ENCODE results near the gene FBXO24. TPM values are rescaled to one million over a fixed set of nuclear protein-coding genes. Genes with fewer than 3 reads are reported as not detected.

Gene FBXO24
- total and polyA plus RNA-seq, 9 of the 15 experiments (the other 6 are each of a cell fraction or from before 2014, with no cell fraction given) = 0.17 to 0.95 (median 0.50) TPM

- 0 out of 2 replicates have a peak, but pooled peaks have one; percentile 13 for TF ChIP-seq ESRRA (IDR thresholded peaks at IDR 0.05; ENCODE audit: borderline replicate concordance, low read depth)
- no peak; the same call in 1 of the 2 replicates for TF ChIP-seq CBX1 (IDR thresholded peaks at IDR 0.05; ENCODE audit: low read depth)
- TF ChIP-seq SOX6 (IDR thresholded peaks at IDR 0.05) = 0 out of 2 replicates have a peak, but pooled peaks have one; percentile 10
- TF ChIP-seq ZNF512 (tag; IDR thresholded peaks at IDR 0.05) = no peak
- TF ChIP-seq CTCF (IDR thresholded peaks at IDR 0.05 in 2 of 3, conservative IDR thresholded peaks at IDR 0.05 in 1 of 3; ENCODE audit: insufficient read depth in 2 of 3, low read depth in 1 of 3, low read length in 3 of 3) = peak in 1 of 3 experiments; percentile 1; a peak in 1 of 6 replicates
- no peak for TF ChIP-seq POLR3G (IDR thresholded peaks at IDR 0.05; ENCODE audit: extremely low read depth, insufficient read length, insufficient replicate concordance)
- peak; percentile 38 to 80 for TF ChIP-seq MLLT1 (IDR thresholded peaks at IDR 0.05)
- TF ChIP-seq, protein P1, sequence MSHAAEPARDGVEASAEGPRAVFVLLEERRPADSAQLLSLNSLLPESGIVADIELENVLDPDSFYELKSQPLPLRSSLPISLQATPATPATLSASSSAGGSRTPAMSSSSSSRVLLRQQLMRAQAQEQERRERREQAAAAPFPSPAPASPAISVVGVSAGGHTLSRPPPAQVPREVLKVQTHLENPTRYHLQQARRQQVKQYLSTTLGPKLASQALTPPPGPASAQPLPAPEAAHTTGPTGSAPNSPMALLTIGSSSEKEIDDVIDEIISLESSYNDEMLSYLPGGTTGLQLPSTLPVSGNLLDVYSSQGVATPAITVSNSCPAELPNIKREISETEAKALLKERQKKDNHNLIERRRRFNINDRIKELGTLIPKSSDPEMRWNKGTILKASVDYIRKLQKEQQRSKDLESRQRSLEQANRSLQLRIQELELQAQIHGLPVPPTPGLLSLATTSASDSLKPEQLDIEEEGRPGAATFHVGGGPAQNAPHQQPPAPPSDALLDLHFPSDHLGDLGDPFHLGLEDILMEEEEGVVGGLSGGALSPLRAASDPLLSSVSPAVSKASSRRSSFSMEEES (CRISPR knock-in tag; IDR thresholded peaks at IDR 0.05) = no peak
- TF ChIP-seq ZNF316 (IDR thresholded peaks at IDR 0.05) = no peak
- TF ChIP-seq, protein P2, sequence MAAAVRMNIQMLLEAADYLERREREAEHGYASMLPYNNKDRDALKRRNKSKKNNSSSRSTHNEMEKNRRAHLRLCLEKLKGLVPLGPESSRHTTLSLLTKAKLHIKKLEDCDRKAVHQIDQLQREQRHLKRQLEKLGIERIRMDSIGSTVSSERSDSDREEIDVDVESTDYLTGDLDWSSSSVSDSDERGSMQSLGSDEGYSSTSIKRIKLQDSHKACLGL (CRISPR knock-in tag; IDR thresholded peaks at IDR 0.05; ENCODE audit: borderline replicate concordance, poor library complexity, severe bottlenecking) = peak; percentile 79
- no peak for TF ChIP-seq BRCA1 (IDR thresholded peaks at IDR 0.05)
- TF ChIP-seq BRCA1 (CRISPR knock-in tag; IDR thresholded peaks at IDR 0.05) = no peak
- peak; percentile 53; the same call in 1 of the 2 replicates for TF ChIP-seq PHF21A (IDR thresholded peaks at IDR 0.05; ENCODE audit: borderline replicate concordance, low read depth)
- TF ChIP-seq TAL1 (IDR thresholded peaks at IDR 0.05) = no peak
- peak; percentile 88 for TF ChIP-seq GMEB1 (CRISPR knock-in tag; IDR thresholded peaks at IDR 0.05)
- no peak for TF ChIP-seq MCM7 (IDR thresholded peaks at IDR 0.05)
- no peak for TF ChIP-seq MCM3 (IDR thresholded peaks at IDR 0.05)
- TF ChIP-seq LCOR (CRISPR knock-in tag; IDR thresholded peaks at IDR 0.05) = peak; percentile 77
- TF ChIP-seq PHF8 (IDR thresholded peaks at IDR 0.05; ENCODE audit: borderline replicate concordance, low read length) = peak; percentile 65; the same call in 1 of the 2 replicates
Observed at GRCh38 chr7:100538654-100539435, 47.3 kb upstream of the FBXO24 start, which contains the start of gene AGFG2 (continued).
